Activated T-helper 9 cell treated with anti-CD3 and anti-CD28 coated beads, Interleukin-2, amount 50 U/mL, for 16 hours (primary cell): ENCODE results near the gene AVPR2.

Experiments used
- DNase-seq: peaks from one replicate; pipeline ENCODE4 v3.0.0-alpha.2; 2020; ENCODE audit warnings: low read depth

The AVPR2 gene

DNA sequence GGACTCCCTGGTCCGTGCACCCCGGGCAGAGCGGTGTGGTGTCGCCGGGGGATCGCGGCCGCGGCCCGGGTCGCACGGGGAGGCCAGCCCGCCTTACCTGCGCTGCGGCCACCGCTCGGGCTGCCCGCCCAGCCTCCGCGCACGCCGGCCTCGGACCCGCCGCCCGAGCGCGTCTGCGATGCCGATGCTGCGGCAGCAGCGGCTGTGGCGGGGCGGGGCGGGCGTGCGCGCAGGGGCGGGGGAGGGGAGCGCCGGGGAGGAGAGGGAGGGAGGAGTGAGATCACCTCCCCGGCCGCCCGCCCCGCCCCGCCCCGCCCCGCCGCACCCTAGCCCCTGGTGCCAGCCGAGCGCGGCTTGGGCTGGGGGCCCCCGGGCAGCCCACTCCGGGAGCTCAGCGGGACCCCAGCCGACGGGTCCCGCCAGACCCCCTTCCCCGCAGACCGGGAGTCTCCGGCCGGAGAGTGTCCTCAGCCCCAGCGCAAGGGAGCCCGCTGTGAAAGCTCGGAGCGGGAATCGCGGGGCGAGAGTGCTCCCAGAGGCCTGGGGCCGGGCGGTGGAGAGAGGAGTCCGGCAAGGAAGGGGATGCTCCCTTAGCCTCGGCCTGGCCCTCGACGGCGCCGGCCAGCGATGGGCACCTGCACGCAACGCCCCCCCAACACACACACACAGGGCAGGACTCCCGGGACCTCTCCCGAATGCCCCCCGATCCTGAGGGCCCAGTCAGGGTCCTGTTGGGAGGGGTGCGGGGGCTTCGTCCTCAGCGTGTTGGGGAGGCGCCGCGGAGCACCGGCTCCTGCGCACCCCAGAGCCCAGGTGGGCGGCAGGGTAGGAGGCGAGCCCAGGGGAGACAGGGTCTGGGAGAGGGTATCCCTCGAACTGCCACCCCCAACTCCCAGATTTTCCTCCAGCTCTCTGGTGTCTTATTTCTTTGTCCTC, 18.2 kb upstream of the AVPR2 start, which contains the start of gene L1CAM:
TSS of gene L1CAM (minus strand) at position 206 of the 936 bp plus-strand sequence. CDS start 10,337 bp downstream, outside the sequence.
- no peak for DNase-seq

GRCh38 chrX:153886915-153887314, 17.6 kb upstream of the AVPR2 start:
- no peak for DNase-seq

DNA sequence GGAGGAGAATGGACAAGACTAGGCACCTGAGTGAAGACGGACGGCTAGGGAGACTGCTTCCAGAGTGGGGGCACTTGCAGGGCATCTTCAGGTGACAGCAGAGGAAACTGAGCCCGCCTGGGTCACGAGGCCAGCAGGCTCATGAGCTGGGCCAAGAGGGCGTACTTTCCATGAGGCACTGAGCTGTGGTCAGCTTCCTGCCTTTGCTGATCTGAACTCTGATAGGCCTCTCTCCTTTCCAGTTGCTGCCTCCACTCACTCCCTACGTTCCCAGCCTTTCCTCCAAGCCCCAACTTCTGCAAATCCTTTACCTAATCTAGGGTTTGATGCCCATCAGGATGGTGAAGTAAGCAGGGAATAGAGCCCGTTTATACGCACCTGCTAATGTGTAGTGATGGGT, 17.1 kb upstream of the AVPR2 start:
- no peak for DNase-seq

DNA sequence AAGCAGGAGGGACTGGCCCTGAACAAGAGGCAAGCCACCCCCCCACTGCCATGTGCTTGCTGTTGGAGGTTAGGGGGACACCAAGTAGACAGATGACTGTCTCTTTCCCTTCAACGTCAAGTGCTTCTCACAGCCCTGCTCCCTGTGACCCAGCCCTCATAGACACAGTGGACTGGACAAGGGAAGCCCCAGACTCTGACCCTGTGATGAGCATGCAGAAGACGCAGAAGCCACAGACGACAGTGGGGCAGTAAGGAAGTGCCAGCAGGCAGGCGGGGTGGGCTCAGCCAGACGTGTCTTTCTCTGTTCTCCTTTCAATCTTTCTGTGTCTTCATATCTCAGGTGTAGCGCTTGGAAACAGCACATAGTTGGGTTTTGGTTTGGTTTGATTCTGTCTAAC, 16.1 kb upstream of the AVPR2 start:
- no peak for DNase-seq

DNA sequence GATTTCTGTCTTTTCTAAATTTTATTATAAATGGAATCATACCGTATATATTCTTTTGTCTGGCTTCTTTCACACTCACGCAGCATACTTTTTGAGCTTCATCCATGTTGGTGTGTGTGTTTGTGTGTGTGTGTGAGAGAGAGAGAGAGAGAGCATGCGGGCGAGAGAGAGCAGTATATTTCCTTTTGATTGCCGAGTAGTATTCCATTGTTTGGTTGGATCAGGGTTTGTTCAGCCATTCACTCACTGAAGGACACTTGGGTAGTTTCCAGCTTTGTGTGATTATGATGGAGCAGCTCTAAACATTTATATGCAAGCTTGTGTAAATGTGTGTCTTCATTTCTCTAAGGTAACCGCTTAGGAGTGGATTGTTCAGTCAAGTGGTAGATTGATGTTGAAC, 15.3 kb upstream of the AVPR2 start:
- DNase-seq = no peak

DNA sequence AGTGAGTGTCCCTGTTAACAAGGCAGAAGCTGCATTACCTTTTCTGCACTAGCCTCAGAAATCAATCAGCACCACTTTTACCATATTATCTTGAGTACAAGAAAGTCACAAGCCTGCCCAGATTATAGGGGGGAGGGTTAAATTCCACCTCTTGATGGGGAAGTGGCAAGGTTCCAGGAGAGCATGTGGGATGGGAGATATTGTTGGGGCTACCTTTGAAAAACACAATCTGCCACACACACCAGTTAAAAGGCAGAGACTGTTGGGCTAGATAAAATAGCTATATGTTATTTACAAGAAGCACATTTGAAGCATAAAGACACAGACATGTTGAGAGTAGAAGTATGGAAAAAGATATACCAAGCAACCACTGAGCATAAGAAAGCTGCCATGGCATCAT, 6.6 kb upstream of the AVPR2 start:
- DNase-seq = no peak

- DNase-seq = peak; percentile 38
Observed at GRCh38 chrX:153900831-153901752, 3.4 kb upstream of the AVPR2 start.

- DNase-seq = no peak
Observed at GRCh38 chrX:153901753-153902140, 2.7 kb upstream of the AVPR2 start.

DNA sequence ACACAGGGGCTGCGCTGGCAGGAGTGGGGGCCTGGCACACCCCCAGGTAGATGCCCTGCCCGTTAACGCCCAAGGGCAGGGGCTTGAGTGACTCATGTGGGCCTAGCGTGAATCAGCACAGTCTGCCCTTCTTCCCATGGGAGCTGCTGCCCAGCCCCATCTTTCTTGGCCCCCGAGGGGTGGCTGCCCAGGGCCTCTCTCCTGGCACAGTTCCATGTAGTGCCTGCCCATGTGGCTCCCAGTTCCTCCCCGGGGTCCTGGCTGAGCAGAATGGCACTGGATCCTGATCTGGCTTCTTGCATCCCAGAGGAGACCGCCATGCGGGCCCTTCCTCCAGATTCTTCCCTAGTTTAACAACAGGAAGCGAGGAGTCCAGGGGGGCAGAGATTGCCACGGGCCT, 2.1 kb upstream of the AVPR2 start:
- no peak for DNase-seq

DNA sequence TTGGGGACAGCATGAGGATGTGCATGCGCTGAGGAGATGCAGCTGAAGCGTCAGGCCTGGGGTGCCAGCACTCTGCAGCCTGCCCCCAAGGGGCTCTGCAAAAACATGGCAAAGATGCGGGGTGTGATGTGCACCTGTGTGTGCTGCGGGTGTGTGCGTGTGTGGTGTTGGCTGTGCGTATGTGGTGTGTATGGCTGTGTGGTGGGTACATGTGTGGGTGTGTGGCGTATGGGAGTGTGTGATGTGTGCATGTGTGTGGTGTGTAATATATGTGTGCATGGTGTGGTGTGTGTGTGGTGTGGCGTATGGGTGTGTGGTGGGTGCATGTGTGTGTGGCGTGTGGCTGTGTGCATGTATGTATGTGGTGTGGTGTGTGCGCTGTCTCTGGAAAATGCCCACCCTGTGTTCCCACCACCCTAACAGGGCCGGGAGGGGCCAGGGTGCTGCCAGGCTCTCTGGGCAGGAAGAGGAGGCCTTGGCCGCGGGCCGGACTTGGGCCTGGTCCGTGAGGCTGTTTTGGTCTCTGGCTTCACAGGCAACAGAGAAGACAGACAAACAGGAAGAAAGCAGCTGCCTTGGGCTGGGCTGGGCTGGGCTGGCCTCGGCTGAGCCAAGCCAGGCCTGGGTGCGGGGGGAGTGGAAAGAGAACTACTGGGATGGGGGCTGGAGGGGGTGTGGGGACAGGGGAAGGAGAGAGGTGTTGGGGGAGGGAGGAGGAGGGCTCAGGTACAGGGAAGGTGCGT, 1.1 kb upstream of the AVPR2 start:
- DNase-seq = no peak

DNA sequence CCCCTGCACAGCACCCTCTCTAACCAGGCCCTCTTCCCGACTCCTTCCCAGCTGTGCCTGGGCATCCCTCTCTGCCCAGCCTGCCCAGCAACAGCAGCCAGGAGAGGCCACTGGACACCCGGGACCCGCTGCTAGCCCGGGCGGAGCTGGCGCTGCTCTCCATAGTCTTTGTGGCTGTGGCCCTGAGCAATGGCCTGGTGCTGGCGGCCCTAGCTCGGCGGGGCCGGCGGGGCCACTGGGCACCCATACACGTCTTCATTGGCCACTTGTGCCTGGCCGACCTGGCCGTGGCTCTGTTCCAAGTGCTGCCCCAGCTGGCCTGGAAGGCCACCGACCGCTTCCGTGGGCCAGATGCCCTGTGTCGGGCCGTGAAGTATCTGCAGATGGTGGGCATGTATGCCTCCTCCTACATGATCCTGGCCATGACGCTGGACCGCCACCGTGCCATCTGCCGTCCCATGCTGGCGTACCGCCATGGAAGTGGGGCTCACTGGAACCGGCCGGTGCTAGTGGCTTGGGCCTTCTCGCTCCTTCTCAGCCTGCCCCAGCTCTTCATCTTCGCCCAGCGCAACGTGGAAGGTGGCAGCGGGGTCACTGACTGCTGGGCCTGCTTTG, 1.1 kb downstream of the AVPR2 start:
- no peak for DNase-seq

GRCh38 chrX:153906126-153906917, 1.8 kb downstream of the AVPR2 start:
- DNase-seq = no peak

DNA sequence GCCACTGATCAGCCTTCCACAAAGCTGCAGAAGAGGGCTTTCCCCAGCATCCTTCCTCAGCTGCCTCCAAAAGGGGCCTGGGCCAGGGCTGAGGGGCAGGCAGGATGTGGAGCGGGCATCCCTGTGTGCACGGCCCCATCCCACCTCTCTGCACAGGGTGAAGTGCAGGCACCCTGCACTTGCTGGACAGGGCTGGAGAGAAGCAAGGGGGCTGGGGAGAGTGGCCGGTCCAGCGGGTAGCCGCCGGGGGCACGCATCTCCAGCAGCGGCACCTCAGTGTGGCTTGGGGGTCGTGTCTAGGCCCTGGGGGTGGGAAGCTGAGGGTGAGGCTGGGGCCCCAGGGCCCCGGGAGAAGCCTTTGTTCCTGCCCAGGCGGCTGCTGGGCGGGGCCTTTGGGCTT, 3.0 kb downstream of the AVPR2 start:
- DNase-seq = no peak

DNA sequence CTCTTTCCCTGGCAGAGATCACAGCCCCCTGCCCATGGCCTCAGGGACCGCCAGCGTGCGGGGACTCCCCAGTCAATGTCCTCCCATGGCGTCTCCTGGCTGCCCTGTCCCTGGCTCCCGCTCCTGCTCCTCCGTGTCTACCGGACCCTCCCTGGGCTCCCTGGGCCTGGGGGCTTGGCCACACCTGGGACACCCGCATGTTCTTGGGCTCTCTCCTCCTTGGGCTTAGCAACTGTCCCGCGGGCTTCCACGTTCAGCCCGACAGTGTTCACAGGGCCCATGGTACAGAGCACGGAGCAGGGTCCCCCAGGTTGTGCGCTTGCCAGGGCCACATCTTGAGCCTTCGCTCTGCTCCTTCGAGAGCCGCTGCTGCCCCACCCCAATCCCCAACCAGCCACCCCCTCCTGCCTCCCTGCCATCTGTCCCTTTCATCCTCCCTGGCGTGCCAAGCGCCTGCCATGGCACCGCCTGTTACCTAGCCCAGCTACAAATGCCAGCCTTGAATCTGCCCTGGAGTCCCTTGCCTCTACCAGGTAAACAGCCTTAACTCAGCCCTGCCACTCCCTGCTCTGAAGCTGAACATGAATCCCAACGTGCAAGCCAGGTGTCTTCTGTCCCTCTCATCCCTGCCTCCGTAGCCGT, 3.9 kb downstream of the AVPR2 start:
- no peak for DNase-seq

DNA sequence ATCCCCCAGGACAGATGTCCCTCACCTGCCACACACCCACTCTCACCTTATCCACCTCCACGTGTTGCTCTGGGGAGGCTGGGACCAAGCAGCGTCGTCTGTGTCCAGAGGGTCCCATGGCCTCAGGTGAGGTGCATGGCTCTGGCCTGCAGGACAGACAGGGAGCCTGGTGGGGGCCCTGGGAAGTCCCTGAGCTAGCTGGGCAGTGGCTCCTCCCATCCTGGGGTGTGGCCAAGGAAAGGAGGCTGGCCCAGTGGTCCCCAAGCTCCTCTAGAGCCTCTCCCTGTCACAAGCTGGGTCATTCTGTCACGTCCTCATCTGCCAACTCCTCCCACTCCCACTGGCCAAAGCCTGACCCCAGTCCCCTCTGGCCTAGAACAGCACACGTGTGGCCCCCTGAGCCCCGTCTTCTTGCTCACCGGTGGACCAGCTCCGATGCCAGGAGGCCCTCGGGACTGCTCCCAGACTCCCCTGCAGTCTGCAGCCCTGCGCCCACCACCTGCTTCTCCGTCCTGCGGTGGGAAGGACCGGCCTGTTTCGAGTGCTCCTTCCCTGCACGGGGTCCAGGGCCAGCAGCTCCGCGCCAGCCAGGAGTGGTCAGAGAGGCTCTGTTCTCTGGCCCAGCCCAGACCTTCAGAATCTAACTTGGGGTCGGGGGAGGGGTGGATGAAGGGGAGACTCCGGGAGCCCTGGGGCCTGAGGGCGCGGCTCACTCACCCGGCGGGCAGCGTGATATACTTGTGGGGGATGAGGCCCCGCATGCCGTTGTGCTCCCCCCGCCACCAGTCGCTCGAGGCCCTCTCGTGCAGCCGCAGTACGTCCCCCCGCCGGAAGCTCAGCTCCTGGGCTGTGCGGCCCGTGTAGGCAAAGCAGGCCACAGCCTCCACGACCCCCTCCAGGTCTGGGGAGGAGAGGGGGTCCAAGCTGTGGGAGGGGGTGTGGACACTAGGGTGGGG, 4.8 kb downstream of the AVPR2 start:
- DNase-seq = no peak

DNA sequence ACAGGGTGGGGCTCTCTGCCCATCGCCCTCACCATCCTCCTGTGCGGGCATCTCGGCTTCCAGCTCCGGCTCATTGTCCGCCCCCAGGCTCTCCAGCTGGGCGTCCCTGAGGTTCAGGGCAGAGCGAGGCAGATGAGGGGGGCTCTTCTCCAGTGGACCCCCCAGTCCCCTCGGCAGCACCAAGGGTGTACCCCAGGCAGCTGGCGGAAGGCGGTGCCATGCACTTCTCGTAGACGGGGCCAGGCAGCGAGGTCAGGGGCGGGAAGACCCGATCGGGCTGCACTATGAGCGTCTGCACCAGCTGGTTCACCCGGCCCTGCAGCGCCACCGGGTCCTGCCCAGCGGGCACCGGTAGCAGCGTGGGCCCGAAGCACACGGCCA, 5.5 kb downstream of the AVPR2 start:
- DNase-seq = no peak

DNA sequence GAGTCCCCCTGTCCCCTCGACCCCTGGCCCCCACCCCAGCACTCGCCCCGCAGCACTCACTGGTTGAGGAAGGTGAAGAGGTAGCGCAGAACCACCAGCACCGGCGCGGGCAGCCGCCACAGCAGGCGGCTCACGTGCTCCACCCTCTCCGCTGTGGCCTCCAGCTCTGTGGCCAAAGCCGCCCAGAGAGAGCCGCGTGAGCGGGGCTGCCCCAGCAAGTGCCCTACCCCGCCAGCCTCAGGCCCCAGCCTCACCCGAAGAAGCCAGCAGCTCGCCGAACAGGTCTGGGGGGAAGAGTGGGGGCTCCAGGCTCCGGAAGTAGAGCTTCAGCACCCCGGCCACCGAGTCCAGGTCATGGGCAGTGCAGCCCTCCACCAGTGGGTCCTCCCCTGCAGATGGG, 6.0 kb downstream of the AVPR2 start:
- DNase-seq = no peak

- no peak for DNase-seq
Observed at GRCh38 chrX:153911798-153912197, 7.3 kb downstream of the AVPR2 start.

GRCh38 chrX:153913211-153913610, 8.7 kb downstream of the AVPR2 start:
- DNase-seq = no peak
